Activated naive CD8-positive, alpha-beta T cell treated with anti-CD3 and anti-CD28 coated beads, Interleukin-2, amount 50 U/mL, for 24 hours (primary cell): ENCODE results near the gene CNN3.

Experiments
- ATAC-seq: fragments of 150-1000 bp; cut with Tn5 transposase; one replicate; pipeline ENCODE4 v1.10.0; 2021
- DNase-seq: peaks from one replicate; pipeline ENCODE4 v3.0.0; 2021
- H3K27ac Mint-ChIP-seq: one replicate; pipeline ENCODE4 v1.8.0; 2021; ENCODE audit warnings: mild to moderate bottlenecking, mixed read lengths
- H3K27me3 Mint-ChIP-seq: one replicate; pipeline ENCODE4 v1.8.0; 2021; ENCODE audit warnings: mixed read lengths
- H3K36me3 Mint-ChIP-seq: one replicate; pipeline ENCODE4 v1.8.0; 2021; ENCODE audit warnings: low read depth, mixed read lengths
- H3K4me1 Mint-ChIP-seq: one replicate; pipeline ENCODE4 v1.8.0; 2021; ENCODE audit warnings: mixed read lengths
- H3K4me3 Mint-ChIP-seq: one replicate; pipeline ENCODE4 v1.8.0; 2021; ENCODE audit warnings: mild to moderate bottlenecking, moderate library complexity, mixed read lengths
- H3K9me3 Mint-ChIP-seq: one replicate; pipeline ENCODE4 v1.8.0; 2021; ENCODE audit warnings: mixed read lengths

The CNN3 gene

GRCh38 chr1:94872771-94873495 lies 54.0 kb downstream of the CNN3 start:
- no peak for DNase-seq
- no peaks in the 10 kb centered on the region for H3K9me3 Mint-ChIP-seq
- H3K4me1 Mint-ChIP-seq, result peaks cover 4% of the 10 kb centered on the region
- H3K27ac Mint-ChIP-seq, result no peak overlapping the region
- ATAC-seq, result no peak
- no peaks in the 10 kb centered on the region for H3K27me3 Mint-ChIP-seq
- no peaks in the 10 kb centered on the region for H3K36me3 Mint-ChIP-seq
- no peak overlapping the region for H3K4me3 Mint-ChIP-seq

GRCh38 chr1:94871031-94871430 lies 55.9 kb downstream of the CNN3 start:
- no peak for ATAC-seq
- Mint-ChIP-seq H3K27ac (no peak overlapping the region), H3K4me3 (no peak overlapping the region), H3K4me1 (peaks cover 4% of the 10 kb centered on the region), H3K27me3 (no peaks in the 10 kb centered on the region), H3K9me3 (no peaks in the 10 kb centered on the region), H3K36me3 (no peaks in the 10 kb centered on the region)
- DNase-seq, result no peak

GRCh38 chr1:94866164-94866807 lies 60.6 kb downstream of the CNN3 start:
- H3K4me1 Mint-ChIP-seq, result no peaks in the 10 kb centered on the region
- no peak overlapping the region for H3K4me3 Mint-ChIP-seq
- H3K27me3 Mint-ChIP-seq, result no peaks in the 10 kb centered on the region
- no peaks in the 10 kb centered on the region for H3K36me3 Mint-ChIP-seq
- no peaks in the 10 kb centered on the region for H3K9me3 Mint-ChIP-seq
- no peak for DNase-seq
- ATAC-seq, result no peak
- H3K27ac Mint-ChIP-seq, result no peak overlapping the region

- no peaks in the 10 kb centered on the region for H3K27me3 Mint-ChIP-seq
- H3K9me3 Mint-ChIP-seq, result no peaks in the 10 kb centered on the region
- DNase-seq (no peak), ATAC-seq (no peak)
- H3K27ac Mint-ChIP-seq, result no peak overlapping the region
- no peaks in the 10 kb centered on the region for H3K4me1 Mint-ChIP-seq
- no peak overlapping the region for H3K4me3 Mint-ChIP-seq
- no peaks in the 10 kb centered on the region for H3K36me3 Mint-ChIP-seq
These were observed 61.5 kb downstream of the CNN3 start for GRCh38 chr1:94865360-94865759.

- no peak for ATAC-seq
- no peak overlapping the region for H3K4me3 Mint-ChIP-seq
- H3K36me3 Mint-ChIP-seq, result no peaks in the 10 kb centered on the region
- peaks cover 2% of the 10 kb centered on the region for H3K27me3 Mint-ChIP-seq
- H3K27ac Mint-ChIP-seq, result no peak overlapping the region
- no peaks in the 10 kb centered on the region for H3K9me3 Mint-ChIP-seq
- no peak for DNase-seq
- H3K4me1 Mint-ChIP-seq, result no peaks in the 10 kb centered on the region
These were observed 62.1 kb downstream of the CNN3 start for GRCh38 chr1:94864821-94865220.

DNA sequence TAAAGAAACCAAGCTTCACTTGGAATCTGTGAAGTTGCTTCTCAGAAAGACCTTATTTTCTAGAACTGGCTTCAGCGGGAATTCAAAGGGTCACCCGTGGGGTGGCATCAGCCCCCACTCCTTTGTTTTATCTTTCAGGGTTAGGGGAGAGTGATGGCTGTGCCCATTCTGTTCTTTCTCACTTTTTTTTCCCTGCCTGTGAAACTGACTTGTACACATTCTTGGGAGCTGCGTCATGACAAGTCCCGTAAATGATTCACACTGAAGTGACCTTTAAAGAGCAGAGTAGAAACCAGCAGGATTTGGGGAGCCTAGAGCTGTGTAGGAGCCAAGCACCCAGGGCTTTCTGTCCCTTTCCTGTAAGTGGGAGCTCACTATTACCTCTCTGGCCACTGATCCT lies 63.0 kb downstream of the CNN3 start:
- H3K4me1 Mint-ChIP-seq, result no peaks in the 10 kb centered on the region
- no peaks in the 10 kb centered on the region for H3K9me3 Mint-ChIP-seq
- H3K27ac Mint-ChIP-seq, result no peak overlapping the region
- DNase-seq (no peak), ATAC-seq (peak; percentile 61)
- H3K36me3 Mint-ChIP-seq, result no peaks in the 10 kb centered on the region
- H3K4me3 Mint-ChIP-seq, result no peak overlapping the region
- peaks cover 4% of the 10 kb centered on the region for H3K27me3 Mint-ChIP-seq

DNA sequence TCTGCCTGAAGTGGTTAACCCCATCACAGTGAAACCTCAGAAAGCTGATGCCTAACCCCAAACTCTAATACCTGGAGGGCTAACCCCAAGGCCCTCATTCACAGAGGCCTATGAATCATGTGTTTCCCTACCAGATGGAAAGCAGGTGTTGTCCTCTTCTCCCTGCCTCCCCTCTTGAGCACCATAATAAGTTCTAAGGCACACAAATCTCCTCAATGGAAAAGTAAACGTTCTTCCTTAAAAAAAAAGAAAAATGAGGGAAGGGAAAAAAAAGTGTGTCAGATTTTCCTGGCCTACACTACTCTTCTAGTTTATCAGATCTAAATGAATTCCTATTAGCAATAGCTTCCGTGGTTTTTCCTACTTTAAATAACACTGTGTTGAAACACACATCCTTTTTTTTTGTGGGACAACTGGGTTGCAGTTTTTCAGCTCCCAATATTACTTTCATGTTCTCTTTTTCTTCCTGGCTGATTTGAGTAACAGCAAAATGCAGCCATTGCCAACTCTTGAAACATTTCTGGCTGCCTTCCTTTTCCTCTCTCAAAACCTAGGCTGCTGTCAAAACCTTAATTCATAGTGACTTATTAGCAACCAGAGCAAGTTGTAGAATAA lies 63.5 kb downstream of the CNN3 start:
- Mint-ChIP-seq H3K36me3 (no peaks in the 10 kb centered on the region), H3K9me3 (no peaks in the 10 kb centered on the region), H3K27me3 (peaks cover 4% of the 10 kb centered on the region), H3K27ac (no peak overlapping the region), H3K4me3 (no peak overlapping the region), H3K4me1 (no peaks in the 10 kb centered on the region)
- ATAC-seq, result no peak
- DNase-seq, result no peak

- ATAC-seq (no peak), DNase-seq (no peak)
- Mint-ChIP-seq H3K4me1 (no peaks in the 10 kb centered on the region), H3K27ac (no peak overlapping the region), H3K4me3 (no peak overlapping the region), H3K9me3 (no peaks in the 10 kb centered on the region), H3K36me3 (no peaks in the 10 kb centered on the region), H3K27me3 (peaks cover 4% of the 10 kb centered on the region)
These were observed 64.2 kb downstream of the CNN3 start for GRCh38 chr1:94862718-94863117.

DNA sequence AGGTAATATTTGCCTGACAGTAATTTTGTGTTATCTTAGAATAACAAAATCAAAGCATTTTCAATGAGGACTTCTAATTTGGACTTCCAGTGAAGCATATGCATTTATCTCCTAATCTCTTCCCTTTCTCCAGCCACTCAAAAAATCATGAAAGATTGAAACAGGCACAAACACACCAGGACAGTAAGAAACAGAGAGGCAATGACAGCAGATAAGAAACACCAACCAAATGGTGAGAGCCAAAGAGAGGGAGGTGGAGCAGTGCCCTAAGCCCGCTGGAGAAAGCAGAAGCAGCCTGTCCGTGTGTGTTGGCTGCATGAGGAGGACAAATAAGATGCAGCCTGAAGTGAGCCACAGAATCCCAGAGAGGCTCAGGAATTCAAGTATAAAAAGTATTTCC lies 67.7 kb downstream of the CNN3 start:
- no peak for ATAC-seq
- no peaks in the 10 kb centered on the region for H3K4me1 Mint-ChIP-seq
- H3K27ac Mint-ChIP-seq, result no peak overlapping the region
- H3K27me3 Mint-ChIP-seq, result peaks cover 4% of the 10 kb centered on the region
- no peaks in the 10 kb centered on the region for H3K36me3 Mint-ChIP-seq
- DNase-seq, result no peak
- no peak overlapping the region for H3K4me3 Mint-ChIP-seq
- no peaks in the 10 kb centered on the region for H3K9me3 Mint-ChIP-seq

- H3K9me3 Mint-ChIP-seq, result no peaks in the 10 kb centered on the region
- no peak for ATAC-seq
- no peak for DNase-seq
- no peaks in the 10 kb centered on the region for H3K36me3 Mint-ChIP-seq
- no peak overlapping the region for H3K27ac Mint-ChIP-seq
- H3K4me3 Mint-ChIP-seq, result no peak overlapping the region
- peaks cover 4% of the 10 kb centered on the region for H3K27me3 Mint-ChIP-seq
- no peaks in the 10 kb centered on the region for H3K4me1 Mint-ChIP-seq
These were observed 68.6 kb downstream of the CNN3 start for GRCh38 chr1:94858276-94858675.

GRCh38 chr1:94856868-94857267 lies 70.0 kb downstream of the CNN3 start:
- Mint-ChIP-seq H3K27ac (no peak overlapping the region), H3K4me1 (no peaks in the 10 kb centered on the region), H3K36me3 (no peaks in the 10 kb centered on the region), H3K27me3 (peaks cover 4% of the 10 kb centered on the region), H3K4me3 (no peak overlapping the region), H3K9me3 (no peaks in the 10 kb centered on the region)
- ATAC-seq (no peak), DNase-seq (no peak)

- no peak for DNase-seq
- Mint-ChIP-seq H3K9me3 (no peaks in the 10 kb centered on the region), H3K4me3 (no peak overlapping the region), H3K27ac (no peak overlapping the region), H3K4me1 (no peaks in the 10 kb centered on the region), H3K36me3 (no peaks in the 10 kb centered on the region), H3K27me3 (peaks cover 4% of the 10 kb centered on the region)
- ATAC-seq, result no peak
These were observed 70.9 kb downstream of the CNN3 start for GRCh38 chr1:94856004-94856403.

DNA sequence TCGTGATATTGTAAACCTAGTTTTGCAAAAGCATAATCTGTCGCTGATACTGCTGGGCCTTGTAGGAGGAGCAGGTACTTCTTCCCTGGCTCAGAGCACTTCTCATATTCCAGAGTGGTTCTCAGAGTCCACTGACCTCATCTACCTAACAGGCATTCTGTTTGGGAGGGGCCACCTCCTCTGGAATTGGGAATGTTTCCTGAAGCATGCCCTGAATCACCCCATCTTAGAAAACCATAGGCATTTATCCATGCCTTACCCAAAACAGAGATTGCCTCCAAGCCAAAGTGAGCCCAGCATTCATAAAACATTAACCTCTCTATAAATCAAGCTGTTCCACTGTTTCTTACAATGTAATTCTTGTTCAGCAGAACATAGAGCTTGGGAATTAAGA lies 71.6 kb downstream of the CNN3 start:
- Mint-ChIP-seq H3K4me3 (no peak overlapping the region), H3K27ac (no peak overlapping the region), H3K4me1 (no peaks in the 10 kb centered on the region), H3K36me3 (no peaks in the 10 kb centered on the region), H3K27me3 (peaks cover 4% of the 10 kb centered on the region), H3K9me3 (no peaks in the 10 kb centered on the region)
- DNase-seq (no peak), ATAC-seq (no peak)

DNA sequence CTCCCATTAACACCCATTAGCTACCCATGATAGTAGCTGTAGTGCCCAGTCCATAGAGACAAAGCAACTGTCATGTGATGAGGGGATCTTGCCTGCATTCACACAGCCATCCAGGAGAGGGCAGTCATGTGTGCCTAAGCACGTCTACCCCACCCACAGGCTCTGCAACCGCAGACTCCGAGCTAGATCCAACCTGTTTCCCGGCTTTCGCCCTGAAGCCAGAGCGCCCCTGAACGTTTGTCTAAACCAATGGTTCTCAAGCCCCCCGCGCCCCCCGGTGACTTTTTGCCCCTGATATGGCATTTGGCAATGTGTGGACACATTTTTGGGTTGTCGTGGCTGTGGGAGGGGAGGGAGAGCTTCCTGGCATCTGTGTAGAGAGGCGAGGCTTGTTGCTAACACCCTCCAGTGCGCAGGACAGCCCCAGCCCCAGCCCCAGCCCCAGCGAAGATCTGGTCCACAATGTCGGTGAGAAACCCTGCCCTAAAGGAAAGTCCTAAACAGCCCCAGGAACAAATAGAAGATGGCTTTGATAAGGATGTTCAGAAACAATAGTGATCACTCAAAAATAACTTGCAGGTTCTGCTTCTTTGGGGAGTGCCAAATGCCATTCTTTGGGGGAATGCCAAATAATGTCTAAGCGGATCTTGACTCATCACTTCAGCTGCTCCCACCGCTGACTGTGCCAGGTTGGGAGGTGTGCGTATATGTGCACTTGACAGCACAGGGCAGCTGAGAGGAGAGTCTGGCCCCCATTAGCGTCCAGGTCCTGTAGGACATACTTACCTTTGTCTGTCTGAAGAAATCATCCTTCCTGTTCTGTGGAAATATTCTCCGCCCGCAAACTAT lies 72.2 kb downstream of the CNN3 start:
- Mint-ChIP-seq H3K27ac (no peak overlapping the region), H3K9me3 (no peaks in the 10 kb centered on the region), H3K4me3 (no peak overlapping the region), H3K4me1 (no peaks in the 10 kb centered on the region), H3K36me3 (no peaks in the 10 kb centered on the region), H3K27me3 (peaks cover 2% of the 10 kb centered on the region)
- ATAC-seq (peak; percentile 93), DNase-seq (peak; percentile 76)

DNA sequence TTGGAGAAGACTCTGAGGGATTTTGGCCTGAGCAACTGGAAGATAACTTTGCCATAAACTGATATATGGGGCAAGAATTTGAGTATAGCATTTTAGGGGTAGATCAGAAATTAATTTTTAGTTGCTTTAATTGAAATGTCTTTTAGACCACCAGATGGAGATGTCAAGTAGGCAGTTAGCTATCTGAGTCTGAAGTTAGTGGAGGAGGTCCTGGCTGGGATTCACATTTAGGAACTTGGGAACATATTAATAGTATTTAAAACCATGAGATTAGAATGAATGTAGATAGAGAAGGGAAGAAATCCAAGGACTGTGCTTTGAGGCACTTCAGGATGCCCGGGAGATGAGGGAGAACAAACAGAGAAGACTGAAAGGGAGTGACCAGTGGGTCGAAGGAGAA lies 74.1 kb downstream of the CNN3 start:
- Mint-ChIP-seq H3K9me3 (no peaks in the 10 kb centered on the region), H3K27me3 (no peaks in the 10 kb centered on the region)
- no peak for ATAC-seq

More for the DNA sequence above, 74.1 kb downstream of the CNN3 start:
- Mint-ChIP-seq H3K27ac (no peak overlapping the region), H3K36me3 (no peaks in the 10 kb centered on the region), H3K4me1 (no peaks in the 10 kb centered on the region), H3K4me3 (no peak overlapping the region)
- no peak for DNase-seq
